HG02798 (cell line): ENCODE data around the gene OR4F6.
"Not testable (repeated sequence)": the region's sequence is repeated elsewhere in the genome, so short reads cannot be mapped to it uniquely, and the experiment has no call there.

Experiments used
- ATAC-seq: cut with Tn5 transposase; IDR thresholded peaks from one replicate; pipeline ENCODE4 v1.9.1; 2021; ENCODE audit warnings: mild to moderate bottlenecking; ENCODE audit not compliant: unreplicated experiment, poor library complexity

The OR4F6 gene, protein sequence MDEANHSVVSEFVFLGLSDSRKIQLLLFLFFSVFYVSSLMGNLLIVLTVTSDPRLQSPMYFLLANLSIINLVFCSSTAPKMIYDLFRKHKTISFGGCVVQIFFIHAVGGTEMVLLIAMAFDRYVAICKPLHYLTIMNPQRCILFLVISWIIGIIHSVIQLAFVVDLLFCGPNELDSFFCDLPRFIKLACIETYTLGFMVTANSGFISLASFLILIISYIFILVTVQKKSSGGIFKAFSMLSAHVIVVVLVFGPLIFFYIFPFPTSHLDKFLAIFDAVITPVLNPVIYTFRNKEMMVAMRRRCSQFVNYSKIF

DNA sequence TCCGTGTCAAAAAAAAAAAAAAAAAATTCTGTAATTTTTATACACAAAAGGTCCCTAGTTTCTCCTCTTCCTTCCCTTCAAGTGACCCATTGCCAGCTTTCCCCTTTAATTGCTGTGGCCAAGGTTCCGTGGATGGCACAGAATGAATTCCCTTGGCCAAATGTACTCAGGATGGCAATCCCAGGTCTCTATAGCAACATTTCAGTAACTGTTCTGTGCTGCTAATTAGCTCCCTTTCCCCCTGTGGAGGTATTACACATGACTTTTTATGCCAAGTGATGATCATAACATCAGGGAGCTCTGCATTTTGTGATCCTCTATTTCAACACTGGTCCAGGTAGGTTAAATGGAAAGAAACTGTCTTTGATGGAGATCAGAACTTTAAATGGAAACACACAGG is at the start of gene OR4F6:
OR4F6 (plus strand) TSS at position 301 of the 400 bp plus-strand sequence. CDS start 2,211 bp downstream, outside the sequence.
- ATAC-seq, result no peak

- not testable (repeated sequence) for ATAC-seq
Observed at GRCh38 chr15:101764669-101765339, 38.5 kb upstream of the OR4F6 start.

DNA sequence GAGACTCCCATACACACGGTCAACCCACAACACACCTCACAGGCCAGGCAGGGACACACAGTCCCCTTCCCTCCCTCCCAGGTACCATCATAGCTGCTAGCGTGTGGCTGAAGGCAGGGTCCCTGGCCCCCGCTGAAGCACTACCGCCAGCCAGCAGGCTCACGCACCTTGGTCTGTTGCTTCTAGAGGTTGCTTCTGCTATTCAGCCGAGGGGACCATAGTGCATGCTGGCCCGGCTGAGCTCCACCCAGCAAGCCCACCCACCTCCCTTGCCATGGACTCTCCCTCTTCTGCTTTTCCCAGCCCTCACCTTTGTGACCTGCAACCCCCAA is 38.0 kb upstream of the OR4F6 start:
- ATAC-seq, result not testable (repeated sequence)

- ATAC-seq, result no peak
Observed at GRCh38 chr15:101765772-101766456, 37.4 kb upstream of the OR4F6 start.

DNA sequence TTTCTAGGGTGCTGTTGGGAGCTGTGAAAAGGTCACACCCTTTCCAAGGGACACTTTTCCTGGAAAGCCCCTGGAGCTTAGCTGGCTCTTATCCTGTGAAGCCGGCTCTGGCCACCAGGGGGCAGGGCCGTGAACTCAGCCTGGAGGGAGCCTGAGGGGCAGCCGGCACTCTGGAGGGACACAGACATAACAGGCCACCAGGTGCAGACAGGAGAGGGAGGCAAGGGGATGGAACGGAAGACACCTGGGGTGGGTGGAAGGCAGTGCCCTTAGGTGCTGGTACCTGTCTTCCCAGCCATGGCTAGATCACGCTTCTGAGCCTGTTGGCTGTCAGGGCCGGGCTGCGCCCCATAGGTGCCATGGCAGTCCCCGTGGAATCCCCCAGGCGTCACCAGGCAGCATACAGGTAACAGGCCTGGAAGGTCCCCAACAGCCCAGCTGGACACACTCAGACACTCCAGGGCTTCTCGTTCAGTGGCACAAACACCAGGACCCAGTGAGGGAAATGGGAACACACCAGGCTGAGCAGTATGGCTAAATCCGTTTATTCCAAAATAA is 36.1 kb upstream of the OR4F6 start:
- not testable (repeated sequence) for ATAC-seq

DNA sequence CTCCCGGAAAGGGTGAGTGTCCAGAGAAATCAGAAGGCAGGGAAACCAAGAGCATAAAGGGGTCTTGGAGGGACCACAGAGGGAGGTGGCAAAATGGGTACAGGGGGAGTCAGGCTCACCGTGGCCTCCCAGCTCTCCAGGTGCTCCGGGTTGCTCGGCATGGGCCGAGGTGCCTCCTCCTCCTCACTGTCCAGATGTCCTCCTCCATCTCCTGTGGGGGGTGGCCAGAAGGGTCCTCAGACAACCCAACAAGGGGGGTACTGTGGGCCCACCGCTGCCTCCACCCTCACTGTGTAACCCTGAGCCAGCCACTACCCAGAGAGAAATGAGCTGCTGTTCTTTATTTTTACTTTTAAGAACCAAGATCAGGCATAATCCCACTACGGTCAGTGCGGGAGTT is 30.4 kb upstream of the OR4F6 start:
- ATAC-seq, result no peak

DNA sequence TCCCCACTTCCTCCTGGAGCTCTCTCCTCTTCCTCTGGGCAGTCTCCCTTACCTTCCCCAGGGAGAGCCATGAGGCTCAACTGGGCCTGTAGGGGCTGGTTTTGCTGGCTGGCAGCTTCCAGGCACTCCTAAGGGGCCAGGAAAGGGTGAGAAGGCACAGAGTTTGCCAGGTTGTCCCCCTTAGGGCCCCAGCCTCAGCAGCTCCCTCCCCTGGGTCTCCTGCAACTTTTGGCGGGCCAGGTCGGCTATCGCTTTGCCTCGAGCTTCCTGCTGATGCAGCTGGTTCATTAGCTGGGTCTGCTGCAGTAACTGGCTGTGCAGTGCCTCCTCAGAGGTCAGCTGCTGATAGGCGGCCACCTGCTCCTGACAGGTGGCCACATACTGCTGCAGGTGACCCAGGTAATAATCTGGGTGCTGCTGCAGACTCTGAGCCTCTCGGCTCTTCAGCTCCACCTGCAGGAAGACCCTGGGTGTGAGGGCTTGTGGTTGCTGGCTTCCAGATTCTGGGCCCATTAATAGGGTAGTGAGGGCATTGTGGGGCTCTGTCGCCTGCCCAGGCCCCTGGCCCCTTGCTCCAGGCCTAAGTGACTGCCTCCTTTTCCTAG is 29.7 kb upstream of the OR4F6 start:
- no peak for ATAC-seq

- no peak for ATAC-seq
Observed at GRCh38 chr15:101775136-101775535, 28.2 kb upstream of the OR4F6 start.

DNA sequence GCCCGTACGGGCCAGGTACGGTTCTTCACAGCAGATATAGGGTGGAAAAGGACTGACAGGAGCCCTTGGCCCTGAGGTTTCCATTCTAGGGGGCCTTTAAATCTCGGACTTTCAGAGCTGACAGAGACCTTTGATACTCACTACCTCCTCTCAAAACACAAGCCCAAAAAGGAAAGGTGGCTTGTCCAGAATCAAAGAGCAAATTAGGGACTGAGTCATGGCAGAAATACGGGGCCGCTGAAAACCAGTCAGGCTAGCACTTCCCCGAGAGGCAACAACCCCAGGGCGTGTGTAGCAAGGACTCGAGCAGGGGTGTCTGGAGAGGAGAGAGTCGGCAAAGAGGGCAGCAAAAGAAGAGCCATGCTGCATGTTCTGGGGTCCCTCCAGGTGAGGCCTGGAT is 24.7 kb upstream of the OR4F6 start:
- ATAC-seq, result not testable (repeated sequence)

- ATAC-seq, result not testable (repeated sequence)
Observed at GRCh38 chr15:101780225-101780624, 23.1 kb upstream of the OR4F6 start.

DNA sequence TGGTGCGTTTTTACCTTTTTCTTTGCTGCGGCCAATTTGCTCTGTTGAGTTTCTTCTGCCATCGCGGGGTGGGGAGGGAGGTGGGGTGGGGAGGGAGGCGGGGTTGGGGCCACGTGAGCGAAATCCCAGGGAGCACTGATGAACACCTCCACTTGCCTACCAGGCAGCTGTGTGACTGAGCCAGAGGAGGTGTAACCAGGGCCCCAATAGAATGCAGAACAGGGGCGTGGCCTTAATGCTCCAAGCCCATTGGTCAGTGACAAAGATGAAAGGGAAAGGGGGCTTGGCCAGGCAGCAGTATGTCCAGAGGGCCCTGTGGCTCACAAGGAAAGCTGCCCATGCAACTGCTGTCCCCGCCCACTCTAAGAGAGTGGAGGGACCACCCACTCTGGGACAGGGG is 21.4 kb upstream of the OR4F6 start:
- no peak for ATAC-seq

GRCh38 chr15:101784644-101785043 is 18.7 kb upstream of the OR4F6 start:
- no peak for ATAC-seq

DNA sequence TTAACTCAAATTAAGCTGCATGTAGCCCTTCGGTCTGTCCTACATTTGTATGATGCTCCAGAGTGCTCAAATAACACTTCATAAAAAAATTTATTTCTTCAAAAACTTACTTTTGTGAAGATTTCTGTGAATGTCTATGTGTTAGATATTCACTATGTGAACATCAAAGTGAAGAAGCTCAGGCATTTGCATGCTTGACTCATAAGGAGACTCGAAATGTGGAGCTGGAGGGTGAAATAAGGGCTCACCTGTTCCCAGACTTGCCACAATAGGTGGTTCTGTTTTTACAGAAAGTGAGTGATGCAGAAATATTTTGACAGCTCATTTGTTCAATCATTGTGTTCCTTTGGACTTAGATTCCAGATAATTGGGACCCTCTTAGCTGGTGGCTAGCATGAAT is 16.9 kb upstream of the OR4F6 start:
- ATAC-seq, result not testable (repeated sequence)

GRCh38 chr15:101788001-101788400 is 15.3 kb upstream of the OR4F6 start:
- ATAC-seq, result not testable (repeated sequence)

DNA sequence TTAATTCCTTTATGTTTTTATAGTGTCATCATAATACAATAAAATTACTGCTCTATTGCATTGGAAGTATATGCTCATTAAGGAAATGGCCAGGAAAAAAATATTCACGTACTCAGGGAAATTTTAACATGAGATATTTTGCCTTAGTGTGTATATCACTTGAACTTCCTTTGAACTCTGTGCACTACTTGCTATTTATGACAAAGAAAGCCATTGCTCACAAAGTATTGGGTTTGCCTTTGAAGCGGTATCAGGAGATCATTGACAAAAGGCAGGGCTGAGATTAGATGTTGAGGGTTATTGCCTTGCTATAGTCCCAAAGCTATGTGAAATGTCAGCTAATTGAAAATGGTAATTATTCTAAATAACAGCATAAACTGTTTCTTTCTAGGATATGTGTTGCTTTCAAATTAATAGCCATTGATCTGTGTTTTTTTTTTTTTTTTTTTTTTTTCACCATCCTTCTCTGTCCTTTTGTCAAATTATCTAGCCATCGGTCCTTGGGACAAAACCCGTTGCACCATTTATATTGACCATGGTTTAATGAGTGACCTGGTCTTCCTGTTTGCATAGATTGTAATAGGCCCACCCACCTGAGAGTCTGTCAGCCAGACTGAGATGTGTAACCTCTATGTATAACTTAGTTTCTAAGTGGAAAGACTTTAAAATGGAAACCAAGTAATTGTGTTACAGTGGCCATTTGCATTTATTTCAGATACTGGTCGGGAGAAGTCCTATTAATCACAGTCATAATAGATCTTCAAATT is 14.6 kb upstream of the OR4F6 start:
- ATAC-seq, result not testable (repeated sequence)

DNA sequence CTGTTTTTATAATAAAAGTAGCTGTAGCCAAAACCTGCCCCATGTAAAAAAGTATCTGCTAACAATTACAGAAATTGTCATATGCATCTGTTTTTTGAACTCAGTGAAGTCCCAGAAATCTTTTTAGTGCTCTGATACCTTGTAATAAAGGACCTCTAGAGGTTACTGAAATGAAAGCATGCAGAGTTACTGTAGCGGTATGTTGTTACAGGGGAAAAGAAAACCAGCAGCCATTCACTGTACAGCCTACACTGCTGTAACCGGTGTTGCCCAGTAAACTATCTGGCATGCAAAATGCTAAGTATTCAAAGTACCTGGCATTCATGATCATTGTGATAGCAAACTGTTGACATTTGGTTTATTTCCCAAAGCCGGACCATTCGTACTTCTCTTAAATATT is 12.6 kb upstream of the OR4F6 start:
- not testable (repeated sequence) for ATAC-seq

GRCh38 chr15:101793981-101794380 is 9.3 kb upstream of the OR4F6 start:
- not testable (repeated sequence) for ATAC-seq

GRCh38 chr15:101795455-101795854 is 7.9 kb upstream of the OR4F6 start:
- no peak for ATAC-seq

DNA sequence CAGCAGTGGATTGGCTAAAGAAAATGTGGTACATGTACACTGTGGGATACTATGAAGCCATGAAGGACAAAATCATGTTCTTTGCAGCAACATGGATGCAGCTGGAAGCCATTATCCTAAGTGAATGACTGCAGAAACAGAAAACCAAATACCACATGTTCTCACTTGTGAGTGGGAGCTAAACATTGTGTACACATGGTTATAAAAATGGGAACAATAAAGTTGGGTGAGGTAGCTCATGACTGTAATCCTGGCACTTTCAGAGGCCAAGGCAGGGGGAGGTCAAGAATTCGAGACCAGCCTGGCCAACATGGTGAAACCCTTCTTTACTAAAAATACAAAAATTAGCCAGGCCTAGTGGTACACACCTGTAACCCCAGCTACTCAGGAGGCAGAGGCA is 3.6 kb upstream of the OR4F6 start:
- ATAC-seq, result no peak

- ATAC-seq, result no peak
Observed at GRCh38 chr15:101801048-101801447, 2.3 kb upstream of the OR4F6 start.
